GM12801 (cell line): ENCODE results near the gene TSPAN19.

ENCODE experiments used
- CTCF ChIP-seq: IDR thresholded peaks from one replicate; pipeline ENCODE4 v1.5.1; 2011; ENCODE audit warnings: control low read depth; ENCODE audit not compliant: insufficient read length; ENCODE audit errors: extremely low read depth

TSPAN19 gene

GRCh38 chr12:84998341-84998740, 37.7 kb downstream of the TSPAN19 start:
- TF ChIP-seq CTCF: no peak

GRCh38 chr12:84996759-84997158, 39.3 kb downstream of the TSPAN19 start:
- no peak for TF ChIP-seq CTCF

- TF ChIP-seq CTCF: no peak
Measured at GRCh38 chr12:84995641-84996040, 40.4 kb downstream of the TSPAN19 start.

GRCh38 chr12:84994426-84994825, 41.7 kb downstream of the TSPAN19 start:
- no peak for TF ChIP-seq CTCF

- TF ChIP-seq CTCF: no peak
Measured at GRCh38 chr12:84986586-84986985, 49.5 kb downstream of the TSPAN19 start.

GRCh38 chr12:84986117-84986516, 50.0 kb downstream of the TSPAN19 start:
- TF ChIP-seq CTCF: no peak

GRCh38 chr12:84983289-84983688, 52.8 kb downstream of the TSPAN19 start:
- no peak for TF ChIP-seq CTCF

GRCh38 chr12:84982888-84983287, 53.2 kb downstream of the TSPAN19 start:
- no peak for TF ChIP-seq CTCF
